Stimulated activated CD8-positive, alpha-beta memory T cell treated with anti-CD3 and anti-CD28 coated beads, Interleukin-4, amount 100 ng/mL, for 1 hour (primary cell): Measurements from ENCODE around the gene ATP6V0A1.
"Not testable (repeated sequence)": the region's sequence is repeated elsewhere in the genome, so short reads cannot be mapped to it uniquely, and the experiment has no call there.

Source experiments
- DNase-seq, 2 donors: peaks; one replicate each; pipeline ENCODE4 v3.0.0-alpha.2; 2020; ENCODE audit warnings: low read depth in 2 of 2, low spot score in 1 of 2

The ATP6V0A1 gene

DNA sequence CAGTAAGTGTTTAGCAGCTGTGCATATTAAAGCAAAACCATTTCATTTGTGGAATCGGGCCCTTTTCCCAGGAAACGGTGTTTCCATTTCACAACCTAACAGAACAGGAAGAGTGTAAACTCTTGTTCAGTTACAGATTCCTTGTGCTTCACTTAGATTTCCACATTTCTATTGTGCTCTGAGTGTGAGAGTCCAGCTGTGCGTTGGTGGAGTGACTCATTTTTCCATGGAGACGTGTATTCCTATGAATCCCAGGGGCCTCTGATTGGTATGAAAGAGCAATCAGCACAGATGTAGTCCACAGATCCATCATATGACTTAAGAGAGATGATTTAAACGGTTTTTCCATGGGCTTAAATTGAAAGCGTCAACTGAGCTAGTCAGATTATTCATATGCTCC, 22.3 kb upstream of the ATP6V0A1 start:
- DNase-seq, result no peak

DNA sequence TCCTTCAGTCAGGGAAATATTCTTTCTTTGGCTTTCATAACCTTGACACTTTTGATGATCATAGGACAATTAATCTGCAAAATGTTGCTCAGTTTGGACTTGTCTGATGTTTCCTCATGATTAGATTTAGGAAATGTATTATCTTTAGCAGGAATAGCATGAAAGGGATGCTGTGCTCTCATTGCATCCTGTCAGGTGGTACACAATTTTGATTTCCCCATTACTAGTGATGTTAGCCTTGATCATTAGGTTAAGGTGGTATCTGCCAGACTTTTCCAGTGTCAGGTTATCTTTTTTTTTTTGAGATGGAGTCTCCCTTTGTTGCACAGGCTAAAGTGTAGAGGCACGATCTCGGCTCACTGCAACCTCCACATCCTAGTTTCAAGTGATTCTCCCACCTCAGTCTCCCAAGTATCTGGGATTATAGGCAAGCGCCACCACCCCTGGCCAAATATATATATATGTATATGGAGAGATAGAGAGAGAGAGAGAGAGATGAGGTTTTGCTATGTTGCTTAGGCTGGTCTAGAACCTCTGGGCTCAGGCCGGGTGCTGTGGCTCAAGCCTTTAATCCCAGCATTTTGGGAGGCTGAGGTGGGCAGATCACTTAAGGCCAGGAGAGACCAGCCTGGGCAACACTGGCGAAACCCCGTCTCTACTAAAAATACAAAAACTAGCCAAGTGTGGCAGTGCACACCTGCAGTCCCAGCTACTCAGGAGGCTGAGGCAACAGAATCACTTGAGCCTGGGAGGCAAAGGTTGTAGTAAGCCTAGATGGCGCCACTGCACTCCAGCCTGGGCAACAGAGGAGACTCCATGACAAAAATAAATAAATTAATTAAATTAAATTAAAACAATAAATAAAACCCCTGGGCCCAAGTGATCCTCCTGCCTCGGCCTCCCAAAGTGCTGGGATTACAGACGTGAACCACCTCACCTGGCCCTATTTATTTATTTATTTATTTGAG, 19.8 kb upstream of the ATP6V0A1 start:
- DNase-seq, result no peak

DNA sequence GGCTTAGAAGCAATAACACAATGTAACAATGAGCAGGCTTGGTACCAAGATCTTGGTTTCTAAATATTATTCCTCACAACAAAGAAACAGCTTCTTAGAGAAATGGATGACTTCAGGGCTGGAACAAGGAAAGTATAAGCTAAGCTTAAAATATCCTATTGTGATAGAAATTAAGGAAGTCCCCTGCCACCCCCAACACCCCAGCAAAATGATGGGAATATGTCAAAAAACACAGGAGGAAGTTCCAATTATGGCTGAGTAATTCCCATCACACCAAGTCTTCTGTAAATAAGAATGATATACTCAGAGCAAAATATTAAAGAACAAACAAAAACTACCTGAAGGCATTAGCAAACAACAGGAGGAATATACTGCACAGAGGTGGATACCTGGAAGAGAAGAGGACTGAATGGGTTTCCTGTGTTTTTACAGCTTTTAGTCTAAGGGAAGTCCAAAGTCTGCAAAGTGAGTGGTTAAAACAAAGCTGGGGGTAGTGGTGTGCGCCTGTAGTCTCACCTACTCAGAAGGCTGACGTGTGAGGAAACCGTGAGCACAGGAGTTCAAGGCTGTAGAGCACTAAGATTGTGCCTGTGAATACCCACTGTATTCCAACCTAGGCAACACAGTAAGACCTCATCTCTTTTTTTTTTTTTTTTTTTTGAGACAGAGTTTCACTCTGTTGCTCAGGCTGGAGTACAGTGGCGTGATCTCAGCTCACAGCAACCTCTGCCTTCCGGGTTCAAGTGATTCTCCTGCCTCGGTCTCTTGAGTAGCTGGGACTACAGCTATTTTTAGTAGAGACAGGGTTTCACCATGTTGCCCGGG, 17.1 kb upstream of the ATP6V0A1 start:
- no peak for DNase-seq

DNA sequence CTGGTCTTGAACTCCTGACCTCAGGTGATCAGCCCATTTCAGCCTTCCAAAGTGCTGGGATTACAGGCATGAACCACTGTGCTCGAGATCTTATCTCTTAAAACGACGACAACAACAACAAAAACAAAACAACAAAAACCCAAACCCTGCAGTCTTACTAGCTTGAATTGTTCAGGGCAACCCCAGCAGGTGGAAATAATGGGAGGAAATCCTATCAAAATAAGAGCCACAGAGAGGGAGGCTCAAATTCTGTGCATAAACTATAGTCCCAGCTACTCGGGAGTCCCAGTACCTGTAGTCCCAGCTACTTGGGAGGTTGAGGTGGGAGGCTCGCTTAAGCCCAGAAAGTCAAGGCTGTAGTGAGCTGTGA, 16.5 kb upstream of the ATP6V0A1 start:
- DNase-seq, result no peak

DNA sequence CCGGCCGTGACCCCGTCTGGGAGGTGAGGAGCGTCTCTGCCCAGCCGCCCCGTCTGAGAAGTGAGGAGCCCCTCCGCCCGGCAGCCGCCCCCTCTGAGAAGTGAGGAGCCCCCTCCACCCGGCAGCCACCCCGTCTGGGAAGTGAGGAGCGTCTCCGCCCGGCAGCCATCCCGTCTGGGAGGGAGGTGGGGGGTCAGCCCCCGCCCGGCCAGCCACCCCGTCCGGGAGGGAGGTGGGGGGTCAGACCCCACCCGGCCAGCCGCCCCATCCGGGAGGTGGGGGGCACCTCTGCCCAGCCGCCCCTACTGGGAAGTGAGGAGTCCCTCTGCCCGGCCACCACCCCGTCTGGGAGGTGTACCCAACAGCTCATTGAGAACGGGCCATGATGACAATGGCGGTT, 9.5 kb upstream of the ATP6V0A1 start:
- not testable (repeated sequence) for DNase-seq

DNA sequence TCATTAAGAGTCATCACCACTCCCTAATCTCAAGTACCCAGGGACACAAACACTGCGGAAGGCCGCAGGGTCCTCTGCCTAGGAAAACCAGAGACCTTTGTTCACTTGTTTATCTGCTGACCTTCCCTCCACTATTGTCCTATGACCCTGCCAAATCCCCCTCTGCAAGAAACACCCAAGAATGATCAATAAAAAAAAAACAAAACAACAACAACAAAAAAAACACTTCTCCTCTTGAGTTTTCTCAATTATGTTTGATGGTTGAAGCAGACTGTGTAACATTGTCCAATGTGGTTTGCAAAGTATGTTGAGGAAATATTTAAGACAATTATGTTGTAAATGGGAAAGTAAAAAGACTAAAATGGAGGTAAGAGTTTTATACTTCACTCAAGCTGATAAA, 8.8 kb upstream of the ATP6V0A1 start:
- not testable (repeated sequence) for DNase-seq

DNA sequence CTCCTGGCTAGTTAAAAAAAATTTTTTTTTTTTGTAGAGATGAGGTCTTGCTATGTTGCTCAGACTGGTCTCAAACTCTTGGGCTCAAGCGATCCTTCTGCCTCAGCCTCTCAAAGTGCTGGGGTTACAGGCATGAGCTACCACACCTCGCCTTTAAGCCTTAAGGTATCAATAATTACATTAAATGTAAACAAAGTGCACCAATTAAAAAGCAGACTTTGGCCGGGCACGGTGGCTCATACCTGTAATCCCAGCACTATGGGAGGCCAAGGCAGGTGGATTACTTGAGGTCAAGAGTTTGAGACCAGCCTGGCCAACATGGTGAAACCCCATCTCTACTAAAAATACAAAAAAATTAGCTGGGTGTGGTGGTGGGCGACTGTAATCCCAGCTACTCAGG, 7.4 kb upstream of the ATP6V0A1 start:
- DNase-seq, result not testable (repeated sequence)

DNA sequence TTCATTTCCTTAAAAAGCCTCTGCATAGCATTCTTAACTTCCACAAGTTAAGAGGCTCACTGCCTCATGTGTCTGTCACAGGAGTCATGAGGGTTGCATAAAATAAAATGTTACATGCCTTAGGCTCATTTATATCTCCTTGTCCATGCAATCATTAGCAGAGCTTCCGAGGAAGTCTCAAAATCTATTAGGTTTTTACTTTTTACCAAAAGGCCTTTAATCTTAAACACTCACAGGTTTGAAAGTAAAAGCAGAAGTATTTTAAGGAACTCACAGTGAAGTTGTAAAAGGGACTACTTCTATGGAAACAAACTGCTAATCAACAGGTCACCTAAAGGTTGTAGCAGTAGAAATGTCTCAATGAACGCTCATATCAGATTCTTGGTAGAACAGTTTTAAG, 5.2 kb upstream of the ATP6V0A1 start:
- DNase-seq, result no peak

DNA sequence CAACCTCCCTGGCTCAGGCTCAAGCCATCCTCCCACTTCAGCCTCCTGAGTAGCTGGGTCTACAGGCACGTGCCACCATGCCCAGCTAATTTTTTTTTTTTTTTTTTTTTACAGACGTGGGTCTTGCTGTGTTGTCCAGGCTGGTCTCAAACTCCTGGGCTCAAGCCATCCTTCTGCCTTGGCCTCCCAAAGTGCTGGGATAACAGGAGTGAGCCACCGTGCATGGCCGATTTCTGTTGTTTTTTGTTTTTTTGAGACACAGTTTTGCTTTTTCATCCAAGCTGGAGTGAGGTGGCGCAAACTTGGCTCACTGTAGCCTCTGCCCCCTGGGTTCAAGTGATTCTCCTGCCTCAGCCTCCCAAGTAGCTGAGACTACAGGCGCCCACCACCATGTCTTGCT, 3.7 kb upstream of the ATP6V0A1 start:
- not testable (repeated sequence) for DNase-seq

DNA sequence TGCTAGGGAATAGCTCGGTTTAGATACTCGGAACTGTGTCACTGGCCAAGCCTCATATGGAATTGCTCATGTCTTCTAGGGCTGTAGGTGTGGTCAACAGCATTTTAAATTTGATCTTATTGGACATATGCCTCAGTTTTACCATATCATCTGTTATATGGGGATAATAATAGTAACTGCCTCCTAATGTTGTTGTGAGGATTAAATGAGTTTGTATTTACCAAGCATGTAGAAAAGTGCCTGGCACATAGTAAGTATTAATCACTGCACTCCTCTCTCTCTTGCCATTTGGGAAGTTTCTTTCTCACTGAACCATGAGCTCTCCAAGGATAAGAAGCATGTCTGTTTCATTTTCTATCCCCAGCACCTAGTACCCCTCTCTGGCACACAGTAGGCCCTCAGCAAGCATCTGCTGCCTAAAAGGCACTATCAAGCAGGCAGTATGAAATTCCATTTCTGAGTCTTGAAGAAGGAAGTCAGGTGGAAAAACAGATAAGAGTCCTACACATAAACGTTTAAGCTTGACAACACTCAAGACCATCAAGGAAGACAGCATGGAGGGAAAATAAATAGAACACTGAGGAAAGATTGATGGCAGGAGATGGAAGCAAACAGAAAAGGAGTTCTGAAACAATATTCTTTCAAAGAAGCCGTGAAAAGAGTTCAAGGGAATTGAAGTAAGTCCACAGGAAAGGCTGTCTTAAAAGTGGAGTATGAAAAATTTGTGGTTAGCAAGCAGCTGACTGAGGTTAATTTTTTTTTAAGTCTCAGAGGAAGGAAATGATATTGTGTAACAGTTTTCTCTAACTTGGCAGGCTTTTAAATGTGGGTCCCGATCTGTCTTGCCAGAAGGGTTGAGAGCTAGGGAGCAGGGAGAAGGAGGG, 2.2 kb upstream of the ATP6V0A1 start:
- no peak for DNase-seq

DNA sequence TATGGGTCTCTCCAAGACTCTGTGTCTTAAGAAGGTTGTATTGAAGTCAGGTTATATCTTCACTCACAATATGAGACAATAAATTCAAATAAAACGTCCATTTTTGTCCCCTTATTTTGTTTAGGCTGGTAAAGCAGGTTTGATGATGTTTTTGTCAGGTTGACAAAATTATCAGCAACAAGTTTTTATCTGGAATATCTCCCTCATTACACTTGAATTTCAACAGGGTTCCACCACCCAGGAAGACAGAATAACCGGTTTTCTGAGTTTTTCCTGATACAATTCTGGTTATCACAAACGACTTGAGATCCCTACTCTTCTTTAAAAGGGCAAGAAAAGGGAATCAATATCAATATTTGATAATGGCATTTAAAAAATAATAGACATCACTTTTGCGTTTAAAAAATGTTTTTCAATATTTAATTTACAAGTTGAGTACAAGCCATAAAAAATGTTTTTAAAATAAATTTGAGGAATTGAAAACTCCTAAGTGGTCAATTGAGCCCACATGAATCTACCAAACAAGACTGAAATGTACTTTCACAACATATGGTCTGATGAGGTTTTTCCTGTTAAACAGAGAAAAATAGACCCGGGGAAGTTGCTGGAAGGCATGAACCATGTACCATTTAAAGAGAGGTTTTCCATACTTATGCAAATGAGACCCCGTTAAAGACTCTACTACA, 1.4 kb upstream of the ATP6V0A1 start:
- DNase-seq, result no peak

DNA sequence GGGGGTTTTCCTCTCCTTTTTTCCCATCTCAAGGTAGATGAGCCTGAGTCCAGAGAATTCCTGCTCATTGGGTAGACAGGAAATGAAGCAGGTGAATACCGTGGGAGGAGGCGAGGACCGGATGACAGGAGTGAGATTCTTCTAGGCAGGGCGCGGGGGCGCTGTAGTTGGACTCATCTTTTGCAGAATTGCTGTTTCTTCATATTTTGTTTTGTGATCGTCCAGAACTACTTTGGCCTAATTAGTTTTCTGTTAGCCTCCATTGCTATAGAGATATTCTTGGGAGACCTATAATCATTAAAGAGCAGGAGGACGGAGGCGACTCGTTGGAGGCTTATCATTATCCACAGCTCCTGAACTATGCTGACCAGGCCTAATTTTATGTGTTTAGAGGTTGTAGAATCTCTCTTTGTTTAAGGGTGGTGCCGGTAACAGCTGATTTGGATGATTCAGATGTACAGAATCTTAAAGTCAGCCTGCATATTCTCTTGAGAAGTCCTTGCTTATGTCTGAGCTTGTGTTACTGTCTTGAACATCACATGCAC, 650 bp downstream of the ATP6V0A1 start:
- DNase-seq, result no peak

DNA sequence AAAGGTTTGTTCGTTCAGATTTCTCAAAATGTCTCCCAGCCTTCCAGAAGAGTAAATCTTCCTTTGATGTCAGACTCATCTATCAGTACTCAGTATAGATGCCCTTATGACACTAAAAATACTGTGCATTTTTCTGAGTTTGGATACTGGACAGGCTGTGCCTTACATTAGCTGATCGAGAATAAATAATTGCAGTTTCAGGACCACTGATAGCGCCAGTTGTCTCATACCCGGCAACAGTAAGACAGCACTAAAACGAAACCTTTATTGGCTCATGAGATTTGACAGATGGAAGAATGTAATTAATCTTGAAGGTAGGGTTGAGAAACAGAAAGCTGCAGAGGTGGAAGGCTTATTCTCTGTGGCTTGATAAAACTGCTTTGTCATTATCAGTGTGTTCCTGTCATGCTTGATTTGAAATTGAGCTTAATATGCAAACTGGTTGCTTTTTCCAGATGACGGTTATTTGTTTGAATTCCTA, 1.2 kb downstream of the ATP6V0A1 start:
- DNase-seq, result no peak

DNA sequence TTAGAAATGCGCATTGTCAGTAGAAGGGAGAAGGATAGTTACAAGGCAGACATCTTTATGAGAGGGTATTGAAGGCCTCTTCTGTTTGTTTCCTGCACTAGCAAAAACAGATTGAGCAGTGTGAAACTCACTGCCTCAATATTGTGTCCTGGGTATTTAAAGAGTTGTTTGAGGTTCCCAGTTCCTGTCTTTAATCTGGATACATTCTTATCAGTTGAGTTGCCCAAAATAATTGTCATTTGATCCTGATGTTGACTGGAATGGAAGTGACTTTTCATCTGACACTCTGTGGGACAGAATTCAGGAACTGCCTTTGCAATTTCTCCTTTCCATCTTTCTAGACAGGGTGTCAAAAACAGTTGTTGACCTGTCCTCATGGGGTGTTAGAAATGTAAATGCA, 1.7 kb downstream of the ATP6V0A1 start:
- no peak for DNase-seq

DNA sequence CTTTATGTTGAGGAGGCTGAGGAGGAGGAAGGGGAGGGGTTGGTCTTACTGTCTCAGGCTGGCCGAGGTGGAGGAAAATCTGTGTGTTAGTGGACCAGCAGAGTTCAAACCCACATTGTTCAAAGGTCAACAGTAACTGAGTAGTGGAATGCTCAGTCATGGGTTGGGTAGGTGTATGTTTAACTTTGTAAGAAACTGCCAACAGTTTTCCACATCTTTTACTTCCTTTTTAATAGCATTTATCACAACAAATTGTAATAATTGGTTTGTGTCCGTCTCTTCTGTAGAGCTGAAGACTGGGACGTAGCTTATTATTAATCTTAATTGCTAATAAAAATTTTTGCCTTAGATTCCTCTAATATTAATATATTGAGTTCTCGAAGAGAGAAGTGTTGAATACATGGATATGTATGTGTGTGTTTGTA, 5.3 kb downstream of the ATP6V0A1 start:
- DNase-seq, result no peak

DNA sequence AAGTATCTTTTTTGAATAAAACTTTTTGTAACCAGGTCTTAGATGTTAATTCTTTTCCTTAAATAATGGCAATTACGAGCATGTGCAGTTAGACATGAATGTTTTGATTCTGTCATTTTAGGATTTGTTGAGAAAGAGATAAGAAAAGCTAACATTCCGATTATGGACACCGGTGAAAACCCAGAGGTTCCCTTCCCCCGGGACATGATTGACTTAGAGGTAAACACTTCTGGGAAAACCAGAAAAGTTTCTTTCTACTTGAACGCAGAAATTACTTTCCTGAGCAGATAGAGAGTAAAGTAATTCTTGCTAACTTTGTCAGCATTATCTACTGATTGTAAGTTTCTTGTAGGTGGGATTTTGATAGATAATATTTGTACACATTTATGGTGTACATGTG, 9.2 kb downstream of the ATP6V0A1 start:
- no peak for DNase-seq

DNA sequence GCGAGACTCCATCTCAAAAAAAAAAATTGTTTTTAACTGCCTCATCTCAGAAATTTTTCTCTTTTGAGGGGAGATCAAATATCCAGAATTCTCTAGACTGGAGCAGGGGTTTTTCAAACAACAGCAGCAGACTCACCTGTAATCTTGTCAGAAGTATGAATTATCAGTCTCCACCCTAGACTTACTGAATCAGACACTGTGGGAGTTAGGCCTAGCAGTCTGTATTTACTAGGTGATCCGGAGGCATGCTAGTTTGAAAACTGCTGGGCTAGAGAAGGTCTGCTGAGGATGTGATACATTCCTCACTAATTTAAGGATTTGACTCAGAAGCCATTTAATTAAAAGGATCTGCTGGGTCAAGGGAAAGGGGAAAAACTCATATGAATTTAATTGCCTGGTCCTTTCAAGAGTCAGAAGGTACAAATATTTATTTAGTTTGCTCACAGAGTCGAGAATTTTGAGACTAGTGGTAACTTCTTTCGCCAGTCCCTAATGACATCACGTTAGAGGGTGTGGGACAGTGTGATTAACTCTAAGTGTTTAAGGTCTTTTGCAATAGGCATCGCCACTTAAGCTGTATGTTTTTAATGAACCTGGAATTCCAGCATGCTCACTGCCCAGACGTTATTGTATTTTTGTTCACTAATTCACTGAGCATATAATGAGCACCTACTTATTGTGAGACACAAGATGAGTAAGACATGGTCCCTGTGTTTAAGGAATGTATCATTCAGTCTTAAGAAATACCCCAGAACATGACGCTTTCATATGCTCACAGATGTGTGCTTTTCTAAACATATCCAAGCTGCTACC, 14.2 kb downstream of the ATP6V0A1 start:
- DNase-seq, result no peak

DNA sequence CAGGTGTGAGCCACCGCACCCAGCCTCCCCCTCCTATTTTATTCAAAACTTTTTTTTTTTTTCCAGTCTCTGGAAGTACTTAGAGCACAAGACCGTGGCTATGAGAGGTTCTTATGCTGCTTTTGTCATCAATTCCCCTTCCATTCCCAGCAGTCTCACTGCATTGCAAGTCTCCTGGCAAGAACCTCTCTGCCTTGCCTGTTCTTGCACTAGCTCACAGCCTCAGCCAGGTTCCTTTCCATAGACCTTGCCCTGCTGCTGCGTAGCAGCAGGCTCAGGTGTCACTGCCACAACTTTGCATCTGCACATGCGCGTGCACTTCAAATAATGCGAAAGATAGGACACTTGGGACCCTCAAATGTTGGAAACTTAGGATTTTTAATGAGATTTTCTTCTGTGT, 15.6 kb downstream of the ATP6V0A1 start:
- DNase-seq, result no peak

DNA sequence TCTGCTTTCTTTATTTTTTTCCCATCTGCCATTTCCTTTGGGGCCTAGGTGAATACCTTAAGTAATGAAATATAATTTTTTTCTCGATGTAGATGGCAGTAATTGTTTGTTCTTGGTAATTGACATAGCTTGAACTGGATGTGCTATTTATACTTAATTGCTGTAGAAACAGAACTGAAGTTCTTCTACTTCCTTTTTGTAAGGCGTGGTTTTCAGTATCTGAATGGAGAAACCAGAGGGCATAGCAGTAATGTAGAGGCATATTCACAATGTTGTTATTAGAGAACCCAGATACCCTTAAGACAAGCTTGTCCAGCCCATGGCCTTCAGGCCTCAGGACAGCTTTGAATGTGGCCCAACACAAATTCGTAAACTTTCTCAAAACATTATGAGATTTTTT, 16.4 kb downstream of the ATP6V0A1 start:
- no peak for DNase-seq
